HG02981 (cell line): ENCODE results near the gene L2HGDH.
"Not testable (repeated sequence)": the region's sequence is repeated elsewhere in the genome, so short reads cannot be mapped to it uniquely, and the experiment has no call there.

Experiments
- ATAC-seq: cut with Tn5 transposase; IDR thresholded peaks from one replicate; pipeline ENCODE4 v1.9.1; 2021; ENCODE audit warnings: mild to moderate bottlenecking, moderate library complexity; ENCODE audit not compliant: unreplicated experiment

L2HGDH gene

DNA sequence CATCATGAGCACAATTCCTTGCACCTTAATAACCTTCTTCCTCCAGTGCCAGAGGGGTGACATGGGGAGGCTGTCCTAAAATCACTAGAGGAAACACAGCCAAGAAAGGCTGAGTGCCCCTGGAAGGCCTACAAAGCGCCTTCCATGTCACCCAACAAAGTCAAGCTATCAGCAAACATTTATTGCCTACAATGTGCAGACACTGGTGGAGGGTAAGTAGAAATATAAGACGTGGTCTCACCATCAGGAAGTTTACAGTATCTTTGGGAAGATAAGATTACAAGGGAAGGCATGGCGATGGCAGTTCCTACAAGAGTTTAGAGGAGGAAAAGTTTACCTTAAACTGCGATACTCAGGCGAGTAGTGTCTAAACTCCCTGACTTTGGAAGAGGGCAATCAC lies 28.0 kb upstream of the L2HGDH start:
- ATAC-seq = no peak

- no peak for ATAC-seq
Measured at GRCh38 chr14:50339178-50339804, 27.3 kb upstream of the L2HGDH start.

DNA sequence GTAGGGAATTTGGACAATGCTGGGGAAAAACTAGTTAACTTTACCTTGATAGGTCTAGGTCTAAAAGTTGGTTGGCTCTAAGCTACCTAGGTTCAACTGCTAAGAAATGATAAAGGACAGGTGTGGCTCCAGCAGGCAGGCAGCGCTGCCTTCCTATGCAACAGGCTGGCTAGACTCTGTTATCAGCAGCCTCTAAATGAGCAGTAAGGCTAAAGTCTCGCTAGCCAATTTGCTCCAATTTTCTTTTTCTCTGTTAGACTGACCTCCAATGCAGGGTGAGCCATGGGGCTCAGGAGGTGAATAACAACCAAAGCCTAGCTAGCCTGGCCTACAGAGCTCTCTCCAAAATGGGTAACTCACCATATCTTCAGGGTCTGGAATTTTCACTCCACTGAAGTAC lies 26.6 kb upstream of the L2HGDH start:
- ATAC-seq = no peak

GRCh38 chr14:50335989-50336824 lies 24.2 kb upstream of the L2HGDH start:
- ATAC-seq = no peak

- no peak for ATAC-seq
Measured at GRCh38 chr14:50335389-50335788, 23.4 kb upstream of the L2HGDH start.

DNA sequence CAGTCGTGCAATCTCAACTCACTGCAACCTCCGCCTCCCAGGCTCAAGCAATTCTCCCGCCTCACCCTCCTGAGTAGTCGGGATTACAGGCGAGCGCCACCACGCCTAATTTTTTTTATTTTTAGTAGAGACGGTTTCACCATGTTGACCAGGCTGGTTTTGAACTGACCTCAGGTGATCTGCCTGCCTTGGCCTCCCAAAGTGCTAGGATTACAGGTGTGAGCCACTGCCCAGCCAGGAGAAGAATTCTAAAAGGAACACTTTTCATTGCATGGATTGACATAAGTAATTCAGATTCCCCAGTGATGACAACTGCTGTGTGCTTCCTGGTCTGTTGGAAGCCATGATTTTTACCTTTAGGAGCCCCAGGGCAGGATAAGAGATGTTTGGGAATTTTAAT lies 22.2 kb upstream of the L2HGDH start:
- no peak for ATAC-seq

- ATAC-seq = no peak
Measured at GRCh38 chr14:50333014-50333509, 21.0 kb upstream of the L2HGDH start.

DNA sequence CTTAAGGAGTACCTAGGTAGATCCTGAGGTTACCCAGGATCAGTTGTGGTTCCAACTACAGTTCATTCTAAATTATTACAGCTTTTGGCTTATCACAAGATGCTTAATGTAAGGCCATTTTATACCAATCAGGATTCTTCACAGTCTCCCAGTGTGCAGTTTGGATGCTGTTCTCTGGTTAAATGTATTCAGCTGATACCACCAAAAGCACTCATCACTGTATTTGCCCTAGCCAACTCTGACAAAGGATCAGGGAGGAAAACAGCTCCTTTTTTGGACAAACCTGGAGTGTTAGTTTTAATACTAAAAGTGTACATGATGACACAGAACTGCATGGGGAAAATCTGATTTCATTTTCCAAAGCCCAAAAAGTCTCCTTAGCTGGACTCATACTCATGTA lies 19.6 kb upstream of the L2HGDH start:
- ATAC-seq = no peak

DNA sequence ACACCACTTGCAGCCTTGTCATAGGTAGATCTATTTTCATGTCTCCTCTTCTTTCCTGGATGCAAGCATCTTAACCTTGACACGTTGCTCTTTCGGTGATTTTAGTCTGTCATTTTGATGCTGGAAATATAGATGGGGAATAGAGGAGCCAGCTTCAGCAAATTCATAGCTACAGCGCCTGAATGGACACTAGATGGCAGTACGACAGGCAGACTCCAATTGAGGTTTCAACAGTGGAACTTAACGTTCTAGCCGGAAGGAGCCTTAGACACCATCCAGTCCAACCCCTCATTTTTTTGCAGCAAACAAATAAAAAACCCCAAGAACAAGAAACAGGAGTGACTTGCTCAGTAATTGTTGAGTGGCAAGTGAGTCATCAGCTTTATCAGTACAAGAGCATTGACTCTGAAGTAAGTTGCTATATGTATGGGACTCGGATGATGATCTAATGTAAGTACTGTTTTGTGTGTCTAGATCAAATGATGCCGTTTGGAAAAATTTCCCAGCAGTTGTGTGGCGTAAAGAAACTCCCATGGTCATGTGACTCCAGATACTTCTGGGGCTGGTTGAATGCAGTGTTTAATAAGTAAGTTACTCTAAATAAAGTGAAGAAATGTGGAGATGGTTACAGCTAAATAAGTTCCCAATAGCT lies 9.1 kb upstream of the L2HGDH start:
- ATAC-seq = peak; percentile 82

DNA sequence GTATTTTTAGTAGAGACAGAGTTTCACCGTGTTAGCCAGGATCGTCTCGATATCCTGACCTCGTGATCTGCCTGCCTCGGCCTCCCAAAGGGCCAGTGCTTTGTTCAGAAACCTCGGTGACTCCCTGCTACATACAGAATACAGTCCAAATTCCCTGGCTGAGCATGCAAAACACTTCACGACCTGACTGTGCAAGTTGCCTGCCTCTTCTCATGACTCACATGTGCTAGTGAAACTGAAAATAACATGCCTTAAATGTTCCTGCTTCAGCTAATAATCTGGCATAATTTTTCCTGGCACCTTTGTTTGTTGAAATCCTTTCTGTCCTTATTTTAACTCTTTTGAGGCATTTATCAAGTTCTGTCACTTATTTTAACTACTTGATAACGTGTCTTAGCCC lies 8.3 kb upstream of the L2HGDH start:
- ATAC-seq = no peak

DNA sequence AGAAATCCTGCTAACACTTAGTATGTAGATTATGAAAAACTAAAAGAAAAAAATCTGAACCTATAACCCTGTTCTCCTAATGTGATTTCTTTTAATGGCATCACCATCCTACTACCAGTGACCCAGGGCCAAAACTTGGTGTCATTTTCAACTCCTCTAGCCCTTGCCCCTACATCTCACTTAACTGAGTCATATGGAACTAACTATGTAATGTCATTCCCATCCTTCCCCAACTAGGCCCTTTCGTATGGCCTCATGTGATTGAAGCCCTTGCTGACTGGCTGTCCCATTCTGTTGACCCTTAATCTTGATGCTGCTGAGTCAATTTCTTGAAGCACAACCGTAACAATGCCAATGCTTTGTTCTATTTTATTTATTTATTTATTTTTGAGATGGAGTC lies 7.7 kb upstream of the L2HGDH start:
- no peak for ATAC-seq

DNA sequence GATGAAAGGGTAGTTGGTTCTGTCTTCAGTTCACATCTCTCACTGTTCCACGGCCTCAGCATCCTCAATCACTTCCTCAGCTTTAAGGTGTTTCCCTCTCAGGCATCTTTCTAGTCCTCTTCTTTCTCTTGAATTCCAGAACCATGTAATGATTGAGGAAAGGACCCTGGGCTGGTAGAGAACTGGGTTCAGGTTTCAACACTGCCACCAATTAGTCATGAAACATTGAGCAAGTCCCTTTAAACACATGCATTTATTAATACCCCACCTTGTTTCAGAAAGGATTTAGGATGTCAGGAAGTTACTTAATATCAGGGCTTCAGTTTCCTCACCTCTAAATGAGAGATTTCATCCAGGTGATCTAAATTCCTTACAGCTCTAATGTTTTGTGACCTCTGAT lies 7.3 kb upstream of the L2HGDH start:
- no peak for ATAC-seq

- no peak for ATAC-seq
Measured at GRCh38 chr14:50318031-50318626, 6.1 kb upstream of the L2HGDH start.

- not testable (repeated sequence) for ATAC-seq
Measured at GRCh38 chr14:50314098-50314497, 2.1 kb upstream of the L2HGDH start.

GRCh38 chr14:50312734-50313054 lies 665 bp upstream of the L2HGDH start:
- peak; percentile 20 for ATAC-seq

DNA sequence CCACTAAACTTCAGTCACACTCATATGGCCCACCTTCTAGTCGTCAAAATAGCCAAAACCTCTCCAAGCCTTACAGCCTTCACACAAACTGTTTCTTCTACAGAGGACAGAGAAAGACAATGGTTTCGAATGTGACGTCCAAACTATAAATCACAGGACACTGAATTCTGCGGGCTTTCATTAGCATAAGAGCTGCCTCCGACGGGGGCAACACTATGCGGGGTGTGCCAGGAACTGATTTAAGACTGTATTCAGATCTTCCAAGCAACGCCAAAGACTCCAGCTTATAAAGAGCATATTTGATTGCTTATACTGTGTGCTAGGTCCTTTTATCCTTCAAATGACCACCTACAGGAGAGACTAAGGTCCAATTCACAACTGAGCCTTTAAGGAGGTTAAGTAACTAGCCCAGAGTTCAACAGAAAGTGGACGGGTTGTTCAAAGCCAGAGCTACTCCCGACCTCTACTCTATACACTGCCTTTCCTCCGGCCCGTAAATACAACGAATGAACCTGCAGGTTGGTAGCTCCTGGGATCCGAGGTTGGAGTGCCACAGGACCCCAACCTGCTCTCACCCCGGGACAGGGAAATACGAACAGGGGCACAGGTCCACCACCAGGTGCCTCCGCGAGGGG lies 575 bp downstream of the L2HGDH start:
- ATAC-seq = no peak

DNA sequence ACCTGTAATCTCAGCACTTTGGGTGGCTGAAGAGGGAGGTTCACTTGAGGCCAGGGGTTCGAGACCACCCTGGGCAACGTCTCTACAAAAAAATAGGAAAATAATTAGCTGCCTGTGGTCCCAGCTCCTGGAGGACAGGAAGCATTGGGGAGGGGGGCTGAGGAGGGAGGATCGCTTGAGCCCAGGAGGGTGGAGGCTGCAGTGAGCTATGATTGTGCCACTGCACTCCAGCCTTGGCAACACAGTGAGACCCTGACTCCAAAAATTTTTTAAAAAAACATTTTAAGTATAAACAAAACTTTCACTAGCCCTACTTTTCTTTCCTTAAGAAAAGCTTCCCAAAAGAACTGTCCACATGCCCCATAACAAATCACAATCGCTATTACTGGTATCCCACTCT lies 1.6 kb downstream of the L2HGDH start:
- ATAC-seq = no peak

GRCh38 chr14:50308363-50308915 lies 3.6 kb downstream of the L2HGDH start:
- ATAC-seq = no peak

DNA sequence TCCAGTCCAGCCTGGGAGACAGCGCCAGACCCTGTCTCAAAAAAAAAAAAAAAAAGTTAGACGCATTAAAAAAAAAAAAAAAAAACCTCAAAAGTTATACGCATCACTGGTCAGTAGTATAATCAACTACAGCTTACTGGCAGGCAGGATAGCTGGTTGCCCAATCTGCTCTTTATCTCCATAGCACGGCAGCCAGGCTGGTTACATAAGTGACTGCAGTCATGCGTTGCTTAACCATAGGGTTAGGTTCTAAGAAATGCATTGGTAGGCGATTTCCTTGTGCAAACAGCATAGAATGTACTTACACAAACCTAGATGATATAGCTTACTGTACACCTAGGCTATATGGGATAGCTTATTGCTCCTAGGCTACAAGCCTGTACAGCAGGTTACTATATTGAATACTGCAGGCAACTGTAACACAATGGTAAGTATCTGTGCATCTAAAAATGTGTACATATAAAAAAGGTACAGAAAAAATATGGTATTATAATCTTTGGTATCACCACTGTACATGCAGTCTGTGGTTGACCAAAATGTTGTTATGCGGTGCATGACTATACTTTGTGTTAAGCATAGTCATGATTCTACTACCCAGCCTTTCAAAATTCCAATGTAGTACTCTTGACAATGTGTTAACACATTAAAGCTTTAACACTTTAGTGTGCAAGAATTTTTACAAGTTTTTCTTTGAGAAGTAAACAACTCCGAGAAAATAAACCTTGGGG lies 8.1 kb downstream of the L2HGDH start:
- no peak for ATAC-seq

GRCh38 chr14:50301914-50302313 lies 10.1 kb downstream of the L2HGDH start:
- no peak for ATAC-seq
